Measurements from ENCODE around the gene THOP1. TPM values are rescaled to one million over a fixed set of nuclear protein-coding genes. Genes with fewer than 3 reads are reported as not detected.
A peak's percentile ranks its signal among the peaks of the same experiment; 100 is the strongest.
"Not testable (repeated sequence)": the region's sequence is repeated elsewhere in the genome, so short reads cannot be mapped to it uniquely, and the experiment has no call there.

Gene THOP1
- polyA plus RNA-seq, 12 donors, result 28.9 to 48.0 (median 38.7) TPM; not detected in 1

DNA sequence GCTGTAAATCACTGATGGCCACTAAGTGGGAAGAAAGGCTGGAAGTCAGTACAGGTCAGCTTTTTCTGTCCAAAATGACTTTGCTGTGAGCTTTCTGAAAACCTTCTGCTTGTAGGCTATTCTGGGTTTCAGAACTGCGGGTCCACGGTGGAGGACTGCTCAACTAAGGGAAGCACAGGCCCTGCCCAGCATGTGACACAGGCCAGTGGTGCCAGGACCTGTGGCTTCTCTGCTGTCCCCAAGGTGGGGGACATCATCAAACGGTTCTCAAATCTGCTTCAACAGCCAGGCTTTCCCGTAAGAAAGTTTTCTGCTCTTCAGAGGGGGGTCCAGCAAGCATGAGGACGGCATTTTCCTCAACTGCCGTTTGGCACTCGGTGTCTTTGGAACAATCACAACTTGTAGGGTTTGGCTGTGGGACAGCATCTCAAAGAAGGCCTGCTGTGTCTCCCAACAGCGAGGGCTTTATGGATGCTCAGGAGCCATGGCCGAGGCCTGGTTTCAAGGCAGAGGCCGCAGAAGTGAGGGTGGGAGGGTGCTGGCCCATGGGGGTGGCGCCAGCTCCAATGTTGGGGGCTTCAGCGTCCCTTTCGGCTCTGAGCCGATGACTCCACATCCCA lies 6.1 kb upstream of the THOP1 start:
- no peak for DNase-seq

DNA sequence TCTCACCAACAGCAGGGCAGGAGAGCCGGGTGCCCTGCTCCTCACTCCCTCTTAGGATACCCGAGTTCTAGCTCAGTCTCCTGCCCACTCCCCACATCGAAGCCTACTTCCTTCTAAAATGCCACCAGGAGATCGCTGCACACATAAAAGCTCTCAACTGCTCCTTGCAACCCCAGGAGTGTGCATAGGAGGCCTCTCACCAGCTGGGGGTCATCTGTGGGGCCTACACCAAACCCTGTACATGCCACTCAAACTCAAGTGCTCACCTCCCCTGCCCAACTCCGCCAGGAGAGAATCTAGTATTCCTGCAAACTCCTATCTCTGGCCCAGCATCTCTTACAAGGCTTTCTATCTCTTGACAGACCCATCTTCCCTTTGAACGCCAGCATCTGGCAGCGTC lies 5.0 kb upstream of the THOP1 start:
- DNase-seq, result no peak

DNA sequence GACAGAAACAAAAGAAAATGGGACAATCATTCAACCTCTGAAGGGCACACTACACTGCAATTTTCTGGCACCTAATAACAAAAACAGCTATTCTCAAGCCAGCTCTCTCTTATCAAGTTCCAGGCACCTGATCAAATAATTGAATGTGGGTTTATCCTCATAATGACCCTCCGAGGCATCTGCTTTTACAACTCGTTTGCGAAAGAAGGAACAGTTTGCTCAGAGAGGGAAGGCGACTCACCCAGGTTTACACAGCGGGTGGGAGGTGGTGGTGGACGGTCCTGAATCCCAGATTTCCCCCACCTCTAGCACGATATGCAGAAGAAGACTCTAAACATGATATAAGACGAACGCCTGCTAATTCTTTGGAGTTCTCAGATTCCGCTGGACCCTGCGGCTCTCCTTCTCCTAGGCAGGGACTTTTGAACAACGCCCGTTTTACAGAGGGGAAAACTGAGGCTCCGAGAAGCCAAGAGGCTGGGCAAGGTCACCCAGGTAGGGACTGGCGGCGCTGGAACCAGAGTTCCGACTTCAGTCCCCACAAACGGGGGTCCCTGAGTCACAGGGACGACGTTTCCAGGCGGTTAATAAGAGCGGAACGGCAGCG lies 2.9 kb upstream of the THOP1 start:
- no peak for DNase-seq

DNA sequence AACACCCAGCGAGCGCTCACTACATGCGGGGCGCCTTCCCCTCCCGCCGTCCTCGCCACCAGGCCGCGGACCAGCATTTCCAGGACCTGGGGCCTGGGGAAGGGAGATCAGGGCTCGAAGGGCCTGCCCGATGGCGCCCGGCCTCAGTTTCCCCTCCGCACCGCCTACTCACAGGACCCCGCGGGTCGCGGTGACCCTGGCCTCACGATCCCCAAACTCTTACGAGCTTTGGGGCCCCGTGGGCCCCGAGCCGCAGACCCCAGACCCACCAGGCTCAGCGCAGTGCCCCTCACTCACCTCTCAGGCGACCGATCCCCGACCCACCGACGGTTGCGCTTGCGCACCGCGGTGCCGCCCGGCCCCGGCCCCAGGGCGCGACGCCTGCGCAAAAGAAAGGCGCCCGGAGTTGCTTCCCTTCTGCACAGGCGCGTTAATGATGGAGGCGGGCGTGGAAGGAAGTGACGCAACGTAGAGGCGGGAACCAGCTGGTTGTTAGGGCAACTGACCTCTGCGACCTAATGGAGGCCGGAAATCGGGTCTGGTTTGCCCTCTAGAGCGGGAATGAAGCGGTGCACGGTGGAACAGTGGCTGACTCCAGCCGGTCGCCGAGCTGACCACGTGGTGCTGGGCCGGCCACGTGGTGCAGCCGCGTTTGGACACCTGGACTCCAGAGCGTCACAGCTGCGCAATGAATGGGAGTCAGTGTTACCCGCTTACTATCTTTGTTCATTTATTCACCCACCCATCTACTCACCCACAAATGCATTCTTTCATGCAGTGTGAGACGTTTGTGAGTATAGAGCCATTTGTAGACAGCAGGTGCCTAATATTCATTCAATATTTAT lies 2.1 kb upstream of the THOP1 start, which contains the start of gene SGTA:
Gene SGTA, minus strand, starts transcription at position 338 of the 845 bp plus-strand sequence. CDS start 14,205 bp downstream, outside the sequence.
- DNase-seq, result peak; percentile 97

DNA sequence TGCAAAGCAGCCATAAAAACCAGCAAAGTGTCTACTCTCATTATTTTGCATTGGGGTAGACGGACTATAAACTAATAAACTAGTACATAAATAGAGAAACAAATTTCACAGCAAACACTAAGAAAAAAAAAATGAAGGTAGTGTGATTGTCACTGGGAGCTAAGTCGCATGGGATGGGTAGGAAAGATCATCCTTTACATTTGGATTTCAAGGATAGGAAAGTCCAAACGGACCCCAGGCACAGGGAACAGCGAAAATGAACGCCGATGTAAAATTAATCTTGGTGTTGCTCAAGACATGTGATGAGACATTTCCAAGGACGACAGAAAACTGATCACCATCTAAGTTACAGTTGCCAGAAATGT lies 1.5 kb upstream of the THOP1 start:
- DNase-seq, result no peak

DNA sequence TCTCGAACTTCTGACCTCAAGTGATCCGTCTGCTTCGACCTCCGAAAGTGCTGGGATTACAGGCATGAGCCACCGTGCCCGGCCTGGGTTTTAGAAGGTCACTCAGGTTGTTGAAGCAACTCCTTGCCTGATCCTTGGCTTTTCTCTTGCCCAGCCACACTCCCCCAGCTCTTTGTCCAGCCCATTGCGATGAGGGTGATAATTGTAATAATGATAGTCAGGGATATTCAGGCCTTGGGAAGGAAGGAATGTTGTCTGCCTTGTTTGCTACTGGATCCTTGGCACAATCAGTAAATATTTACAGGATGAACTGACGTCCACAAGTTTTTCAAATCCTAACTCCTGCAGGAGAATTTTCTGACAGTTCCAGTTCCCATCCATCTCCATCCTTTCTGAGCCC lies 1.8 kb downstream of the THOP1 start:
- no peak for DNase-seq

DNA sequence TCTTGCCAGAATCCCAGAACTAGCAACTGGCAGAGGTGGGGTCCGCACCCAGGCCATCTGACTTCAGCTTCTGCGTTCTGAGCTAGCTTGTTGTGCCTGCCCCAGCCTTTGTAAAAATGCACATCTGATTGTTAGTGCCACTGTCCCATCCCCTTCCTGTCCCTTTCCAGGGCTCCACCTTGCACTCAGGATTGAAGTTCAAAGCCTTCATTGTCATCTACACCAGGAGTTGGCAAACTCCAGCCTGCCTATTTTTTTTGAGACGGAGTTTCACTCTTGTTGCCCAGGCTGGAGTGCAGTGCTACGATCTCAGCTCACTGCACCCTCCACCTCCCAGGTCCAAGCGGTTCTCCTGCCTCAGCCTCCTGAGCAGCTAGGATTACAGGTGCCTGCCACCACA lies 2.9 kb downstream of the THOP1 start:
- no peak for DNase-seq

DNA sequence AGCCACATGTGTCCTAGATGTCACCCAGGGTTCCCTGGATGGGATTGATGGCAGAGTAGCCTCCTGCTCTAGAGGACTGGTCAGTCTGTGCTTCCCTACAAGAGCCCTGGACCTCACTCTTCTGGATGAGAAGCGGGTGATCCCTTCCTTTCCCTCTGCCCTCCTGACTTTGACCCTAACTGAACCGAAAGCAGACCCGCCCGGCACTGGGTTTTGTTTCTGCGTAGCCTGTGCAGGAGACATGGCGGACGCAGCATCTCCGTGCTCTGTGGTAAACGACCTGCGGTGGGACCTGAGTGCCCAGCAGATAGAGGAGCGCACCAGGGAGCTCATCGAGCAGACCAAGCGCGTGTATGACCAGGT lies 4.9 kb downstream of the THOP1 start:
- DNase-seq, result no peak

DNA sequence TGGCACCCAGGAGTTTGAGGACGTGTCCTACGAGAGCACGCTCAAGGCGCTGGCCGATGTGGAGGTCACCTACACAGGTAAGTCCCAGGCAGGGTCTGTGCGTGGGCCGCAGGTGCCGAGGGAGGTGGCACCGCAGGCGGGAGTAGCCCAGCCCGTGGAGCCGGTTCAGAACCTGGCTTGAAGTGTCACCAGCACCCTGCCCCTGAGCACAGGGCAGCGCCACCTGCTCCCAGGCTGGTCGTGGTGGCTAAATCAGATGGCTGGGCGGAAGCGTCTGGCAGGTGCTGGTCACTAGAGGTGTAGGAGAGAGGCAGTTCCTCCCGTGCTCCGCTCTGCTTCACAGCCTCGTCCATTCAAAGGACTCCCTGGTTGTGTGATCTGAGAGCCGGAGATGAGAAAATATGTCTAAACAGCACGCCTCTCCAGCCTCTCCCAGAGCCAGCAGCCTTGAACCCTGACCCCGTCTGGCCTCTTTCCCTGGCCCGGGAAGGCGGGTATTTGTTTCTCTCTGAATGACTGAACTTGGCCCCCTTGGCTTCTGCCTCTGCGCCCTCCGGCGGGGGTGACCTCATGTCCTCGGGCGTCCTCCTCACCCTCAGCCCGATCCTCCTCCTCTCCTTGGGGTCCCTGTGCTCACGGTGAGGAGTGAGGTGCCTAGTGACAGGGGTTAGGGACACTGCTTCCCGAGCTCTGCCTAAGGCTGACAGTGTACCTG lies 5.4 kb downstream of the THOP1 start:
- DNase-seq, result no peak

DNA sequence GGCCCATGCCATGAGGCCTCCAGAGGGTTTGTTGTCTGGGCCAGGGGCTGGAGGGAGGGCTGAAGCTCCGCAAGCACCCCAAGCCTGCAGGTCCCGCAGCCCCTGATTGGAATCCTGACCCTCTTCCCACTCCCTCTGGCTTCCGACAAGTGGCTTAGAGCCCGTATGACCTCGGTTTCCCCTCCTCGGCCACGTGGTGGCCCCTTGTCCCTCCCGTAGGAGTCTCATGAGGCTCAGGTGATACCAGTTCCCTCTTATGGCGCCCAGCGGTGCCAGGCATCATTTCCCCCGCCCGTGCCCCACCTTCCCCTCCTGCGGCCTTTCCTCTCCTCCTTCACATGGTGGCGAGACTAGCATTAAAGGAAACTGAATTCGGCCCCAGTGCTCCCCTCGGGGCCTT lies 6.1 kb downstream of the THOP1 start:
- DNase-seq, result no peak

DNA sequence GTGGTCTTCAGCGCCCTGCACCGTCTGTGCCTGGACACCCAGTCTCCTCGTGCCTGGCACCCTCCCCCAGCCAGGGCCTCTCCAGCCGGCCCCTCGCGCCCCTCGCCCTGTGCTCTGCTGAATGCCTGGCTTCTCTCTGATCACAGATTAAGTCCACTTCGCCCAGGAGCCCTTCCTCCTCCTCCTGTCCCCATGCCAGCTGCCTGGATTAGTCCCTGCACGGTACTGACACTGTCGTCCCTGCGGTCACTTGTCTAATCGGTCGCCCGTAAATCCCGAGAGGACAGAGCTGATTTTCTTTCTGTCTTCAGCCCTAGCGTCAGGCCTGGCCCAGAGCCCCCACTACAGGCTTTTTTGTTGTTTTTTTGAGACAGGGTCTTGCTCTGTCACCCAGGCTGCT lies 6.6 kb downstream of the THOP1 start:
- DNase-seq, result no peak

DNA sequence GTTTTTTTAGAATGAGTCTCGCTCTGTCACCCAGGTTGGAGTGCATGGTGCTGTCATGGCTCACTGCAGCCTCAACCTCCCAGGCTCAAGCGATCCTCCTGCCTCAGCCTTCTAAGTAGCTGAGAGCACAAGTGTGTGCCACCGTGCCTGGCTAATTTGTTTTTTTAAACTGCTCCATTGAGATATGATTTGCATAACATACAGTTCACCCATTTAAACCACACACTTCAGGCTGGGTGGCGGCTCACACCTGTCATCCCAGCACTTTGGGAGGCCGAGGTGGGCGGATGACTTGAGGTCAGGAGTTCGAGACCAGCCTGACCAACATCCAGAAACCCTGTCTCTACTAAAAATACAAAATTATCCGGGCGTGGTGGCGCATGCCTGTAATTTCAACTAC lies 7.4 kb downstream of the THOP1 start:
- not testable (repeated sequence) for DNase-seq

DNA sequence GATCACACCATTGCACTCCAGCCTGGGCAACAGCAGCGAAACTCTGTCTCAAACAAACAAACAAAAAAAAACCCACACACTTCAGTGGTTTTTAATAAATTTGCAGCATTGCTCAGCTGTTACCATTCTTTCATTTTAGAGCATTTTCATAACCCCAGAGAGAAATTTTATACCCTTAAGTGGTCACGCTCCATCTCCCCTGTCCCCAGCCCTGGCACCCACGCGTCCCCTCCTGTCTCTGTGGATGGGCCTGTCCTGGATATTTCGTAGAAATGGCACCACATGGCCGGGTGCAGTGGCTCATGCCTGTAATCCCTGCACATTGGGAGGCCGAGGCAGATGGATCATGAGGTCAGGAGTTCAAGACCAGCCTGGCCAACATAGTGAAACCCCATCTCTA lies 7.8 kb downstream of the THOP1 start:
- DNase-seq, result no peak

DNA sequence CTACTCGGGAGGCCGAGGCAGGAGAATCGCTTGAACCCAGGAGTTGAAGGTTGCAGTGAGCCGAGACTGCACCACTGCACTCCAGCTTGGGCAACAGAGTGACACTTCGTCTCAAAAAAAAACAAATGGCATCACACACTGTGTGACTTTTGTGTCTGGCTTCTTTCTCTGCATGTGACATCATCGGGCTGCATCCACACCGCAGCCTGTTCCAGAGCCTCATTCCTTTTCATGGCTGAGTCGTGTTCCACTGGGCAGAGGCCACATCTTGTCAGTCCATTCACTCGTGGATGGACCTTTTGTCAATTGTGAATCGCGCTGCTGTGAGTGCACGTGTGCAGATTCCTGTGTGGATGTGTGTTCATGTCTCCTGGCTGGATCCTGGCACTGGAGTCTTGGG lies 8.3 kb downstream of the THOP1 start:
- no peak for DNase-seq

DNA sequence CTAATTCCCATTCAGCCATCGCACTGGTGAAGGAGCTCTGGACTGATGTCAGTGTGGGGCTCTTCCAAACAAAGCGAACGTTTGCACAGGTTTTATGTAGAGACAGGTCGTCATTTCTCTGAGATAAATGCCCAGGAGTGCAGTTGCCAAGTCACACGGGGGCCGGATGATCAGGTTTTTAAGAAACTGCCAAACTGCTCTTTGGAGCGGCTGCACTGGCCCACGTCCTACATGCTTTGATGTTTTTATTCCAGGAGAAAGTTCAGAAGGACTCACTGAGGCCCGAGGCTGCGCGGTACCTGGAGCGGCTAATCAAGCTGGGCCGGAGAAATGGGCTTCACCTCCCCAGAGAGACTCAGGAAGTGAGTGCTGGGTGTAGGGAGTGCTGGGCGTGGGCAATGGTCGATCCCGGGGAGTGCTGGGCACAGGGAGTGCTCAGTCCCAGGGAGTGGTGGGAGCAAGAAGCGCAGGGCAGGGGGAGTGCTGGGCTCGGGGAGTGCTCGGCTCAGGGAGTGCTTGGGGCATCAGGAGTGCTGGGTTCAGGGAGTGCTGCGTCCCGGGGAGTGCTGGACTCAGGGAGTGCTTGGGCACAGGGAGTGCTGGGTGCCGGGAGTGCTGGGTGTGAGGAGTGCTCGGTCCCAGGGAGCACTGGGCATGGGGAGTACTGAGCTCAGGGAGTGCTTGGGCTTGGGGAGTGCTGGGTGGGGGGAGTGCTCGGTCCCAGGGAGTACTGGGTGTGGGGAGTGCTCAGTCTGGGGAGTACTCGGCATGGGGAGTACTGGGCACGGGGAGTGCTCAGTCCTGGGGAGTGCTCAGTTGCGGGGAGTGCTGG lies 10.7 kb downstream of the THOP1 start:
- DNase-seq, result no peak

DNA sequence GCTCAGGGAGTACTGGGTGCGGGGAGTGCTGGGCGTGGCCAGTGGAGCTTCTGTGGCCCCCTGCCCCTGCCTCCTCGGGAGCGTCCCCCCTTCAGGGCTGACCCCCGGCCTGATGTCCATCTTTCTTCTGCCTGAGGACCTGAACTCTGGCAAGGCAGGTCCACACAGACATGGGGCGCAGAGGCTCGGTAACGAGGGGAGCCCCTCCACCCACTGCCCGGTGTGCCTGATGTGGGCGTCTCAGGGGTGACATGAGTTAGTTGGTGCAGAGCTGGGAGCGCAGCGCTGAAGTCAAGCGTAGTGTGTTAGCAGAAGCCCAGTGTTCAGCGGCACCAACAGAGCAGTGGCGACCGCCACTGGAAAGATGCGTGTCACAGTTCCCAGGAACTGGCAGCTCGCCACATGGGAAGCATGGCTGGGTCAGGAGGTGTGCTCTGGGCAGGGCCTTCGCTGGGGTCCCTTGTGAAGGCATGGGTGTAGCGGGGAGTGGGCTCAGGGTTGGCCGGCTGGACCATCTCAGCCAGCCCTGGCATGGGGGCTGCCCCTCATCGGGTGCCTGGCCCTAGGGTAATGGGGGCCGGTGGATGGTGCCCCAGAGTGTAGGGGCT lies 11.5 kb downstream of the THOP1 start:
- DNase-seq, result no peak

DNA sequence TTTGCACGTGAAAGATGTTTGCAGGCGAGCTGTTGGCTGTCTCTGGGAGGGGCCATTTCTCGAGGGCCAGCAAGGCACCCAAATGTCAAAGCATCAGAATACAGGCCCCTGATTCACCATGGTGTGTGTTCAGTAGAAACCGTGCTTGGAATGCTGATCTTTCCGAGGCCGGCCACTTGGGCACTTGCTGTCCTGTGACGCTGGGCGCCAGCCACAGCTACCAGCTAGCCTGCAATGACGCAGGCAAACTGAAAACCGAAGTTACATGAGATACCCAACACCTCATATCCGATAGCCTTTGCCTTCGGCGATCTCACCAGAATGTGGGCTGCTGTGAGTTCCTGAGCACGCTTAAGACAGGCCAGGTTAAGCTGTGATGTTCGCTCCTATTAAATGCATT lies 12.0 kb downstream of the THOP1 start:
- DNase-seq, result no peak

DNA sequence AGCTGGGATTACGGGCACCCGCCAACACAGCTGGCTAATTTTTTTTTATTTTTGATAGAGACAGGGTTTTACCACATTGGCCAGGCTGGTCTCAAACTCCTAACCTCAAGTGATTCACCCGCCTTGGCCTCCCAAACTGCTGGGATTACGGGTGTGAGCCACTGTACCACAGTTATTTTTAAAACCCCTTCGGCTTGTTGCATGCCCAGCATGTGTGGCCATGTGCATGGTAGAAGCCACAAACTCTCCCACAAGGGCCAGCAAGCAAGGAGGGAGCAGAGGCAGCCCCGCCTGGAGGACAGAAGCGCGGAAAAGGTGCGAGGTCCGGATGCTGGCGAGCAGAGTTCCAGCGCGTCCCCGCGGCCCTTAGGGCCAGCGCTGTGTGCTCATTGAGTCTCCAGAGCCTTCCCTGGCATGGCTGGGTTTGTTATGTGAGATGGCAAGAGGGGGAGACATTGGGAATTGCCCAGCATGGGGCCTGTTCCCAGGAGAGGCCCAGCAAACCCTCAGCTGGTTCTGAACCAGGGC lies 12.9 kb downstream of the THOP1 start:
- DNase-seq, result no peak

DNA sequence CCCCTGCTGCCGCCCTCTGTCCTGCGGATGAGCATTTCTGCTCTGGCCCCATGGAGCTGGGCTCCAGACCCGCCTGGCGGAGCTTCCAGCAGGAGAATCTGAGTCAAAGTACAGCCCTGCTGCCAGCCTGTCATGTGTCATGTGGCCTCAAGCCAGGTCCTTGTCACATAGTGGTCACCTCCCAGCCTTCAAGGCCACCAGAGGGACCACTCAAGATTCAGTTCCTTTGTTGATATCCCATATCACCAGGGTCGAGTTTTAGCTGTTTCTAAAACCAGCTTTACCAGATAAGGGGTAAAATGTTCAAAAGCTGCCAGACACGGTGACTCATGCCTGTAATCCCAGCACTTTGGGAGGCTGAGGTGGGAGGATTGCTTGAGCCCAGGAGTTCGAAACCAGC lies 13.4 kb downstream of the THOP1 start:
- DNase-seq, result no peak

DNA sequence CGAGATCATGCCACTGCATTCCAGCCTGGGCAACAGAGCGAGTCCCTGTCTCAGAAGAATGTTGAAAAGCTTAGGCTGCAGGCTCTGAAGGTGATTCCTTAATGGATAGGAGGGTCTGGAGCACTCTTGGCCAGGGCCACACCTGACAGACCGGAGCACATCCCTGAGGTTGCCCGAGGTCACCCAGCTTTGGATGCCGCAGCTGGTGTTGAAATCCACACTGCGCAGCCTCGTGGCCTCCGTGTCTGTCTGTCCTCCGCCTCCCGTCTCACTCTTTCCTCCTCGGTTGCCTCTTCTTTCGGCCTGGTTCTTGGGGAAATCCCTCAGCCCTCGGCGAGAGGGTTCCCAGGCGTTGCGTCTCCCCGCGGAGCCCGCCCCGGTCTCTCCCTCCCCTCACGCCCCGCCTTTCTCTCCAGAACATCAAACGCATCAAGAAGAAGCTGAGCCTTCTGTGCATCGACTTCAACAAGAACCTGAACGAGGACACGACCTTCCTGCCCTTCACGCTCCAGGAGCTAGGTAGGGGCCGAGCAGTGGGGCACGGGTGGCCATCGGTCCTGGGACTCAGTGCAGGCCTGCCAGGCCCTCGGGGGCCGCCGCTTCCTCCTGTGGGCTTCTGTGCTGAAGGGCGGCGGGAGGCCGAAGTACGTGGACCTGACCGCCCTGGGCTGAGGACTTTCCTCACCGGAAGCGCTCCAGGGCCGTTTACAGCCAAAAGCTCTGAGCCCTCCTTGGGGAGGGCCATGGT lies 14.1 kb downstream of the THOP1 start:
- DNase-seq, result no peak

Measured in muscle of arm (tissue), 12 donors.